Liver (tissue), 3 donors: Measurements from ENCODE around the gene YEATS2.

Experiments
- ATF3 ChIP-seq: IDR thresholded peaks from 2 replicates; pipeline ENCODE4 v1.6.1; 2016; ENCODE audit warnings: antibody characterized with exemption
- CTCF ChIP-seq: fragments of 150-350 bp; IDR thresholded peaks from 2 replicates; pipeline ENCODE4 v1.5.1; 2017; ENCODE audit warnings: improper control_type of control experiment, low read depth, low read length; ENCODE audit not compliant: missing input control
- REST ChIP-seq: IDR thresholded peaks from 2 replicates; pipeline ENCODE4 v1.6.1; 2016; ENCODE audit warnings: antibody characterized with exemption, mild to moderate bottlenecking
- TAF1 ChIP-seq: conservative IDR thresholded peaks from 2 replicates; pipeline ENCODE4 v1.6.1; 2016; ENCODE audit warnings: antibody characterized with exemption, mild to moderate bottlenecking
- donor health status: healthy.
- donor health status: healthy.

GRCh38 chr3:183768114-183768513 is 70.5 kb downstream of the YEATS2 start:
- TF ChIP-seq ATF3, result no peak
- no peak for TF ChIP-seq CTCF
- TF ChIP-seq TAF1, result no peak
- no peak for TF ChIP-seq REST
